ENCODE measurements around the gene RBMX2.

DNA sequence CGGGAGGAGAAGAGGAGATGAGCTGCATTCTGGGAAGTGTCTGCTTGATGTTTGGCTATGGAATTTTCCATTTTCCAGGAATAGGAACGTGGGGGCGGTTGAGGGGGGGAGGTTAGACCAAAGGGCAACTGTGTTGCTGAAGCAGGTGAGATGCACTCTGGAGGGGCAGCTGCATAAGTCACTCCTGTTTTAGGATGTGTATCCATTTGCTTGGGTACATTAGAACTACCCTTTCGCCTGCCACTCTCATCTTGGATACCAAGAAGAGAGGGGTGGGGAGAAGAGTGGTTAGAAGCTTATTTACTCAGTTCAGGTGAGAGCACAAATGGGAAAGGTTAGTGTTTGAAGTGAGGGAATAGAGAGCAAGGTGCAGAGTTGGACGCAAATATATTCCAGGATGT lies 15.4 kb upstream of the RBMX2 start:
- TF ChIP-seq, protein P1, sequence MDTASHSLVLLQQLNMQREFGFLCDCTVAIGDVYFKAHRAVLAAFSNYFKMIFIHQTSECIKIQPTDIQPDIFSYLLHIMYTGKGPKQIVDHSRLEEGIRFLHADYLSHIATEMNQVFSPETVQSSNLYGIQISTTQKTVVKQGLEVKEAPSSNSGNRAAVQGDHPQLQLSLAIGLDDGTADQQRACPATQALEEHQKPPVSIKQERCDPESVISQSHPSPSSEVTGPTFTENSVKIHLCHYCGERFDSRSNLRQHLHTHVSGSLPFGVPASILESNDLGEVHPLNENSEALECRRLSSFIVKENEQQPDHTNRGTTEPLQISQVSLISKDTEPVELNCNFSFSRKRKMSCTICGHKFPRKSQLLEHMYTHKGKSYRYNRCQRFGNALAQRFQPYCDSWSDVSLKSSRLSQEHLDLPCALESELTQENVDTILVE (CRISPR knock-in tag; IDR thresholded peaks at IDR 0.05) = no peak
- TF ChIP-seq CTCF (CRISPR knock-in tag; IDR thresholded peaks at IDR 0.05) (no peak), ZNF280B (CRISPR knock-in tag; IDR thresholded peaks at IDR 0.05; ENCODE audit: borderline replicate concordance) (no peak), CEBPB (IDR thresholded peaks at IDR 0.05; ENCODE audit: borderline replicate concordance, low read depth, low read length) (no peak), ARNT2 (CRISPR knock-in tag; IDR thresholded peaks at IDR 0.05; ENCODE audit: low read depth) (no peak), IKZF1 (IDR thresholded peaks at IDR 0.05) (no peak), FOXM1 (CRISPR knock-in tag; IDR thresholded peaks at IDR 0.05) (no peak), GABPA (IDR thresholded peaks at IDR 0.05; ENCODE audit: low read depth, low read length) (no peak), GABPA (CRISPR knock-in tag; IDR thresholded peaks at IDR 0.05; ENCODE audit: low read depth) (no peak; the same call in 1 of the 2 replicates), ZNF740 (CRISPR knock-in tag; IDR thresholded peaks at IDR 0.05) (no peak), PLRG1 (conservative IDR thresholded peaks at IDR 0.05) (no peak), ZNF549 (CRISPR knock-in tag; IDR thresholded peaks at IDR 0.05) (no peak), ZNF235 (CRISPR knock-in tag; IDR thresholded peaks at IDR 0.05; ENCODE audit: borderline replicate concordance) (no peak), ZNF232 (CRISPR knock-in tag; IDR thresholded peaks at IDR 0.05; ENCODE audit: borderline replicate concordance) (no peak)
- TF ChIP-seq, protein P2, sequence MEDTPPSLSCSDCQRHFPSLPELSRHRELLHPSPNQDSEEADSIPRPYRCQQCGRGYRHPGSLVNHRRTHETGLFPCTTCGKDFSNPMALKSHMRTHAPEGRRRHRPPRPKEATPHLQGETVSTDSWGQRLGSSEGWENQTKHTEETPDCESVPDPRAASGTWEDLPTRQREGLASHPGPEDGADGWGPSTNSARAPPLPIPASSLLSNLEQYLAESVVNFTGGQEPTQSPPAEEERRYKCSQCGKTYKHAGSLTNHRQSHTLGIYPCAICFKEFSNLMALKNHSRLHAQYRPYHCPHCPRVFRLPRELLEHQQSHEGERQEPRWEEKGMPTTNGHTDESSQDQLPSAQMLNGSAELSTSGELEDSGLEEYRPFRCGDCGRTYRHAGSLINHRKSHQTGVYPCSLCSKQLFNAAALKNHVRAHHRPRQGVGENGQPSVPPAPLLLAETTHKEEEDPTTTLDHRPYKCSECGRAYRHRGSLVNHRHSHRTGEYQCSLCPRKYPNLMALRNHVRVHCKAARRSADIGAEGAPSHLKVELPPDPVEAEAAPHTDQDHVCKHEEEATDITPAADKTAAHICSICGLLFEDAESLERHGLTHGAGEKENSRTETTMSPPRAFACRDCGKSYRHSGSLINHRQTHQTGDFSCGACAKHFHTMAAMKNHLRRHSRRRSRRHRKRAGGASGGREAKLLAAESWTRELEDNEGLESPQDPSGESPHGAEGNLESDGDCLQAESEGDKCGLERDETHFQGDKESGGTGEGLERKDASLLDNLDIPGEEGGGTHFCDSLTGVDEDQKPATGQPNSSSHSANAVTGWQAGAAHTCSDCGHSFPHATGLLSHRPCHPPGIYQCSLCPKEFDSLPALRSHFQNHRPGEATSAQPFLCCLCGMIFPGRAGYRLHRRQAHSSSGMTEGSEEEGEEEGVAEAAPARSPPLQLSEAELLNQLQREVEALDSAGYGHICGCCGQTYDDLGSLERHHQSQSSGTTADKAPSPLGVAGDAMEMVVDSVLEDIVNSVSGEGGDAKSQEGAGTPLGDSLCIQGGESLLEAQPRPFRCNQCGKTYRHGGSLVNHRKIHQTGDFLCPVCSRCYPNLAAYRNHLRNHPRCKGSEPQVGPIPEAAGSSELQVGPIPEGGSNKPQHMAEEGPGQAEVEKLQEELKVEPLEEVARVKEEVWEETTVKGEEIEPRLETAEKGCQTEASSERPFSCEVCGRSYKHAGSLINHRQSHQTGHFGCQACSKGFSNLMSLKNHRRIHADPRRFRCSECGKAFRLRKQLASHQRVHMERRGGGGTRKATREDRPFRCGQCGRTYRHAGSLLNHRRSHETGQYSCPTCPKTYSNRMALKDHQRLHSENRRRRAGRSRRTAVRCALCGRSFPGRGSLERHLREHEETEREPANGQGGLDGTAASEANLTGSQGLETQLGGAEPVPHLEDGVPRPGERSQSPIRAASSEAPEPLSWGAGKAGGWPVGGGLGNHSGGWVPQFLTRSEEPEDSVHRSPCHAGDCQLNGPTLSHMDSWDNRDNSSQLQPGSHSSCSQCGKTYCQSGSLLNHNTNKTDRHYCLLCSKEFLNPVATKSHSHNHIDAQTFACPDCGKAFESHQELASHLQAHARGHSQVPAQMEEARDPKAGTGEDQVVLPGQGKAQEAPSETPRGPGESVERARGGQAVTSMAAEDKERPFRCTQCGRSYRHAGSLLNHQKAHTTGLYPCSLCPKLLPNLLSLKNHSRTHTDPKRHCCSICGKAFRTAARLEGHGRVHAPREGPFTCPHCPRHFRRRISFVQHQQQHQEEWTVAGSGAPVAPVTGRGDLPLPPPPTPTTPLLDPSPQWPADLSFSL (CRISPR knock-in tag; IDR thresholded peaks at IDR 0.05) = no peak
